Activated T-helper 1 cell treated with Interleukin-2 at 50 U/mL for 16 hours (primary cell): Measurements from ENCODE around the gene PCLO.
"Not testable (repeated sequence)": the region's sequence is repeated elsewhere in the genome, so short reads cannot be mapped to it uniquely, and the experiment has no call there.

Experiments
- DNase-seq: peaks from one replicate; pipeline ENCODE4 v3.0.0-alpha.2; 2020; ENCODE audit warnings: low read depth

PCLO gene

GRCh38 chr7:82732677-82733076, 430.0 kb downstream of the PCLO start:
- no peak for DNase-seq

- no peak for DNase-seq
Observed at GRCh38 chr7:82729172-82730030, 433.3 kb downstream of the PCLO start.

GRCh38 chr7:82726038-82726800, 436.5 kb downstream of the PCLO start:
- no peak for DNase-seq

- DNase-seq: no peak
Observed at GRCh38 chr7:82723411-82723810, 439.3 kb downstream of the PCLO start.

- no peak for DNase-seq
Observed at GRCh38 chr7:82722946-82723345, 439.7 kb downstream of the PCLO start.

GRCh38 chr7:82715344-82715743, 447.3 kb downstream of the PCLO start:
- no peak for DNase-seq

GRCh38 chr7:82714883-82715282, 447.8 kb downstream of the PCLO start:
- DNase-seq: no peak

GRCh38 chr7:82713506-82713905, 449.2 kb downstream of the PCLO start:
- DNase-seq: no peak

- not testable (repeated sequence) for DNase-seq
Observed at GRCh38 chr7:82706344-82706743, 456.3 kb downstream of the PCLO start.

- no peak for DNase-seq
Observed at GRCh38 chr7:82705517-82706260, 457.0 kb downstream of the PCLO start.

GRCh38 chr7:82704121-82704520, 458.6 kb downstream of the PCLO start:
- DNase-seq: no peak
